ENCODE data around the gene PRR14L. TPM values are rescaled to one million over a fixed set of nuclear protein-coding genes. Genes with fewer than 3 reads are reported as not detected.
A peak's percentile ranks its signal among the peaks of the same experiment; 100 is the strongest.

The PRR14L gene
- total RNA-seq, 4 donors from 2014 or later = 37.0 to 53.7 (median 49.2) TPM

GRCh38 chr22:31728857-31729256 lies 21.1 kb downstream of the PRR14L start:
- intact Hi-C loops (cut with DNase I; ENCODE audit: low total_unique reads) = no loop called here
- peaks cover 0 to 11% (median 0%) of the 10 kb centered on the region in 4 donors for H3K36me3 ChIP-seq
- H3K27ac ChIP-seq = no peak overlapping the region
- H3K27me3 ChIP-seq = no peaks in the 10 kb centered on the region
- TF ChIP-seq EP300 (IDR thresholded peaks at IDR 0.05; ENCODE audit: low read depth) (no peak), CTCF (IDR thresholded peaks at IDR 0.05) (no peak), POLR2AphosphoS5 (IDR thresholded peaks at IDR 0.05) (no peak), POLR2A (IDR thresholded peaks at IDR 0.05) (no peak)
- peaks cover 10 to 12% (median 11%) of the 10 kb centered on the region in 4 donors for H3K4me1 ChIP-seq
- no peaks in the 10 kb centered on the region for H3K9me3 ChIP-seq
- no peak for DNase-seq
- no peak overlapping the region for H3K4me3 ChIP-seq
- 90 to 96% methylated on average over 3 to 4 of the region's 4 CpGs for WGBS, 2 donors (ENCODE audit: low coverage in 1 of 2)
- in situ Hi-C loops (cut with MboI; ENCODE audit: low pct_ligation_motif_present in 1 of 4, low pct_unique_long_range_greater_than_20kb in 1 of 4, low sequenced_read_pairs in 3 of 4) = no loop called here

GRCh38 chr22:31726692-31727091 lies 23.2 kb downstream of the PRR14L start:
- H3K36me3 ChIP-seq = peaks cover 0 to 11% (median 0%) of the 10 kb centered on the region in 4 donors
- WGBS, 2 donors (ENCODE audit: low coverage in 1 of 2) = 81% methylated on average over 3 of the region's 3 CpGs; no CpG with 5 or more reads in 1 of the 2 donors
- no peak for DNase-seq
- no peaks in the 10 kb centered on the region for H3K27me3 ChIP-seq
- in situ Hi-C loops (cut with MboI; ENCODE audit: low pct_ligation_motif_present in 1 of 4, low pct_unique_long_range_greater_than_20kb in 1 of 4, low sequenced_read_pairs in 3 of 4) (no loop called here), intact Hi-C loops (cut with DNase I; ENCODE audit: low total_unique reads) (no loop called here)
- no peaks in the 10 kb centered on the region for H3K9me3 ChIP-seq
- H3K4me1 ChIP-seq = peaks cover 0 to 3% (median under 1%) of the 10 kb centered on the region in 4 donors
- no peak for TF ChIP-seq EP300 (IDR thresholded peaks at IDR 0.05; ENCODE audit: low read depth)
- TF ChIP-seq CTCF (IDR thresholded peaks at IDR 0.05) = no peak
- no peak for TF ChIP-seq POLR2AphosphoS5 (IDR thresholded peaks at IDR 0.05)
- no peak for TF ChIP-seq POLR2A (IDR thresholded peaks at IDR 0.05)
- no peak overlapping the region for H3K27ac ChIP-seq
- H3K4me3 ChIP-seq = no peak overlapping the region

- no peak for DNase-seq
- in situ Hi-C loops (cut with MboI; ENCODE audit: low pct_ligation_motif_present in 1 of 4, low pct_unique_long_range_greater_than_20kb in 1 of 4, low sequenced_read_pairs in 3 of 4) = no loop called here
- TF ChIP-seq POLR2AphosphoS5 (IDR thresholded peaks at IDR 0.05) (no peak), CTCF (IDR thresholded peaks at IDR 0.05) (no peak), POLR2A (IDR thresholded peaks at IDR 0.05) (no peak), EP300 (IDR thresholded peaks at IDR 0.05; ENCODE audit: low read depth) (no peak)
- Histone ChIP-seq H3K36me3 (peaks cover 0 to 25% (median 0%) of the 10 kb centered on the region in 4 donors), H3K4me3 (no peak overlapping the region), H3K9me3 (no peaks in the 10 kb centered on the region), H3K4me1 (no peaks in the 10 kb centered on the region), H3K27ac (no peak overlapping the region), H3K27me3 (no peaks in the 10 kb centered on the region)
- intact Hi-C loops (cut with DNase I; ENCODE audit: low total_unique reads) = no loop called here
- 80 to 94% methylated on average over 1 to 5 of the region's 5 CpGs for WGBS, 2 donors (ENCODE audit: low coverage in 1 of 2)
These were observed 26.2 kb downstream of the PRR14L start for GRCh38 chr22:31723723-31724122.

GRCh38 chr22:31719850-31720471 lies 30.0 kb downstream of the PRR14L start:
- H3K4me1 ChIP-seq = no peaks in the 10 kb centered on the region
- peak overlapping the region in 1 of 4 donors; percentile 31 for H3K27ac ChIP-seq
- TF ChIP-seq POLR2AphosphoS5 (IDR thresholded peaks at IDR 0.05) = no peak
- TF ChIP-seq CTCF (IDR thresholded peaks at IDR 0.05) = no peak
- no peak for DNase-seq
- peaks cover 0 to 50% (median 9%) of the 10 kb centered on the region in 4 donors for H3K36me3 ChIP-seq
- intact Hi-C loops (cut with DNase I; ENCODE audit: low total_unique reads) = no loop called here
- no peaks in the 10 kb centered on the region for H3K9me3 ChIP-seq
- no peak overlapping the region for H3K4me3 ChIP-seq
- in situ Hi-C loops (cut with MboI; ENCODE audit: low pct_ligation_motif_present in 1 of 4, low pct_unique_long_range_greater_than_20kb in 1 of 4, low sequenced_read_pairs in 3 of 4) = no loop called here
- H3K27me3 ChIP-seq = no peaks in the 10 kb centered on the region
- WGBS, 2 donors (ENCODE audit: low coverage in 1 of 2) = 88 to 90% methylated on average over 1 to 7 of the region's 7 CpGs

Measured in transverse colon (tissue), 4 donors.